Measurements from ENCODE around the gene EXOC2. TPM values are rescaled to one million over a fixed set of nuclear protein-coding genes. Genes with fewer than 3 reads are reported as not detected.

EXOC2 gene
- 41.3 and 48.4 TPM in 2 replicates for total RNA-seq

GRCh38 chr6:692858-693722, at the start of gene EXOC2:
TSS of gene EXOC2 (minus strand) at chr6:693139. CDS start at chr6:637818, 55,321 bp downstream.
- peak; percentile 42 for DNase-seq (ENCODE audit: low read depth)

GRCh38 chr6:741410-742339, 48.7 kb upstream of the EXOC2 start:
- DNase-seq (ENCODE audit: low read depth) = no peak

GRCh38 chr6:736657-737446, 43.9 kb upstream of the EXOC2 start:
- no peak for DNase-seq (ENCODE audit: low read depth)

- no peak for DNase-seq (ENCODE audit: low read depth)
Measured at GRCh38 chr6:733431-734219, 40.7 kb upstream of the EXOC2 start.

- no peak for DNase-seq (ENCODE audit: low read depth)
Measured at GRCh38 chr6:731924-732323, 39.0 kb upstream of the EXOC2 start.

GRCh38 chr6:729606-730320, 36.8 kb upstream of the EXOC2 start:
- no peak for DNase-seq (ENCODE audit: low read depth)

- no peak for DNase-seq (ENCODE audit: low read depth)
Measured at GRCh38 chr6:727856-728255, 34.9 kb upstream of the EXOC2 start.

GRCh38 chr6:723540-723939, 30.6 kb upstream of the EXOC2 start:
- DNase-seq (ENCODE audit: low read depth) = no peak

GRCh38 chr6:722608-723007, 29.7 kb upstream of the EXOC2 start:
- DNase-seq (ENCODE audit: low read depth) = peak; percentile 57

GRCh38 chr6:722077-722524, 29.2 kb upstream of the EXOC2 start:
- DNase-seq (ENCODE audit: low read depth) = peak; percentile 45

- no peak for DNase-seq (ENCODE audit: low read depth)
Measured at GRCh38 chr6:718345-718744, 25.4 kb upstream of the EXOC2 start.

- DNase-seq (ENCODE audit: low read depth) = no peak
Measured at GRCh38 chr6:717135-717534, 24.2 kb upstream of the EXOC2 start.

- no peak for DNase-seq (ENCODE audit: low read depth)
Measured at GRCh38 chr6:715709-716491, 23.0 kb upstream of the EXOC2 start.

- no peak for DNase-seq (ENCODE audit: low read depth)
Measured at GRCh38 chr6:714100-714499, 21.2 kb upstream of the EXOC2 start.

GRCh38 chr6:713351-713750, 20.4 kb upstream of the EXOC2 start:
- no peak for DNase-seq (ENCODE audit: low read depth)

- no peak for DNase-seq (ENCODE audit: low read depth)
Measured at GRCh38 chr6:712805-713204, 19.9 kb upstream of the EXOC2 start.

- DNase-seq (ENCODE audit: low read depth) = no peak
Measured at GRCh38 chr6:711925-712324, 19.0 kb upstream of the EXOC2 start.

GRCh38 chr6:710601-711571, 17.9 kb upstream of the EXOC2 start:
- peak; percentile 46 for DNase-seq (ENCODE audit: low read depth)
